Measurements from ENCODE around the gene MAPKAPK2.

Gene MAPKAPK2

DNA sequence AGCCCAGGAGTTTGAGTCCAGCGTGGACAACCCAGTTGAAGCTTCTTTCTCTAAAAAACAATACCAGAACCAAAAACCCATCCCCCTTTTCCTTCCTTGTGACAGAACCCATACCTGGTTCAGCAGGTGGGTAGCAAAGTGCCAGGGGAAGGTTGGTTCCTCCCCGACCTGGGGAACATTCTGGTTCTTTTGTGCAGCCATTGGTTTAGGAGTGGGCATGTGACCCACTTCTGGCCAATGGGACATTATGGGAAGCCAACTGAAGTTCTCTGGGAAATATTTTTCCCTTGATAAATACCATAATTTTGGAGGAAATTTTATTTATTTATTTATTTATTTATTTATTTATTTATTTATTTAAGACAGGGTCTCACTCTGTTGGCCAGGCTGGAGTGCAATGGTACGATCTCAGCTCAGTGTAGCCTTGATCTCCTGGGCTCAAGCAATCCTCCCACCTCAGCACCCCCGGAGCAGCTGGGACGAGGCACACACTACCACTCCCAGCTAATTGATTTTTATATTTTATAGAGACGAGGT is 15.8 kb upstream of the MAPKAPK2 start:
- no peak overlapping the region for H3K27ac ChIP-seq
- TF ChIP-seq, protein P1, sequence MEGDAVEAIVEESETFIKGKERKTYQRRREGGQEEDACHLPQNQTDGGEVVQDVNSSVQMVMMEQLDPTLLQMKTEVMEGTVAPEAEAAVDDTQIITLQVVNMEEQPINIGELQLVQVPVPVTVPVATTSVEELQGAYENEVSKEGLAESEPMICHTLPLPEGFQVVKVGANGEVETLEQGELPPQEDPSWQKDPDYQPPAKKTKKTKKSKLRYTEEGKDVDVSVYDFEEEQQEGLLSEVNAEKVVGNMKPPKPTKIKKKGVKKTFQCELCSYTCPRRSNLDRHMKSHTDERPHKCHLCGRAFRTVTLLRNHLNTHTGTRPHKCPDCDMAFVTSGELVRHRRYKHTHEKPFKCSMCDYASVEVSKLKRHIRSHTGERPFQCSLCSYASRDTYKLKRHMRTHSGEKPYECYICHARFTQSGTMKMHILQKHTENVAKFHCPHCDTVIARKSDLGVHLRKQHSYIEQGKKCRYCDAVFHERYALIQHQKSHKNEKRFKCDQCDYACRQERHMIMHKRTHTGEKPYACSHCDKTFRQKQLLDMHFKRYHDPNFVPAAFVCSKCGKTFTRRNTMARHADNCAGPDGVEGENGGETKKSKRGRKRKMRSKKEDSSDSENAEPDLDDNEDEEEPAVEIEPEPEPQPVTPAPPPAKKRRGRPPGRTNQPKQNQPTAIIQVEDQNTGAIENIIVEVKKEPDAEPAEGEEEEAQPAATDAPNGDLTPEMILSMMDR (conservative IDR thresholded peaks at IDR 0.05), result no peak

DNA sequence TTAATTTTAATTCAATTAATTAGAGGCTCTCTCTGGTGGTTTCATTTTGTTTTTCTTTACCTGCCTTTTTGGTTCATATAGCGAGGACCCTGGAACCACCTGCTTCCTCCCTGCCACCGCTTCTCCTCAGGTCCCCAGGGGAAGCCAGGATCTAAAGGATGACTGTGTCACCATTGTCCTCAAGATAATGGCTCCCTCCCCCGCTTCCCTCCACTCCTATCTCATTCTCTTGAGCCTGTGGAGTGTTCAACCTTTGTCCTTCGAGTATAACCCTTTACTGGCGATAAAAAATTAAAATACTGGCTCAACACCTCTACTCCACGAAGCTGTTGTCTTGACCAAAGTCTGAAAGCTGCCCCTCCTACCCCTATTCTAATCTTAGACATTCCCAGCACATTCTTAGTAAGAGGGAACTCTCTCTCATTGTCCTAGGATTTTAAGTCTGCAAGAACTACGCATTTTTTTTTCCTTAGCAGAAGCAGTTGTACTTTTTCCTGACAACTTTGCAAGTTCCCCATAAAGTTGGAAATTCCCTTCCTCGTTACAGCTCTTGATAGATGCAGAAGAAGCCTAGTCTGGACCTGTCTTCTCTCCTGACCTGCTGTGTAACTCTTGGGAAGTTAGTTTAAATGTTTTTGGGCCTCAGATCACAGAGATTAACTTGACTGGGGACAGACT is 12.6 kb upstream of the MAPKAPK2 start:
- TF ChIP-seq, protein P1 (conservative IDR thresholded peaks at IDR 0.05), result no peak
- H3K27ac ChIP-seq, result no peak overlapping the region

DNA sequence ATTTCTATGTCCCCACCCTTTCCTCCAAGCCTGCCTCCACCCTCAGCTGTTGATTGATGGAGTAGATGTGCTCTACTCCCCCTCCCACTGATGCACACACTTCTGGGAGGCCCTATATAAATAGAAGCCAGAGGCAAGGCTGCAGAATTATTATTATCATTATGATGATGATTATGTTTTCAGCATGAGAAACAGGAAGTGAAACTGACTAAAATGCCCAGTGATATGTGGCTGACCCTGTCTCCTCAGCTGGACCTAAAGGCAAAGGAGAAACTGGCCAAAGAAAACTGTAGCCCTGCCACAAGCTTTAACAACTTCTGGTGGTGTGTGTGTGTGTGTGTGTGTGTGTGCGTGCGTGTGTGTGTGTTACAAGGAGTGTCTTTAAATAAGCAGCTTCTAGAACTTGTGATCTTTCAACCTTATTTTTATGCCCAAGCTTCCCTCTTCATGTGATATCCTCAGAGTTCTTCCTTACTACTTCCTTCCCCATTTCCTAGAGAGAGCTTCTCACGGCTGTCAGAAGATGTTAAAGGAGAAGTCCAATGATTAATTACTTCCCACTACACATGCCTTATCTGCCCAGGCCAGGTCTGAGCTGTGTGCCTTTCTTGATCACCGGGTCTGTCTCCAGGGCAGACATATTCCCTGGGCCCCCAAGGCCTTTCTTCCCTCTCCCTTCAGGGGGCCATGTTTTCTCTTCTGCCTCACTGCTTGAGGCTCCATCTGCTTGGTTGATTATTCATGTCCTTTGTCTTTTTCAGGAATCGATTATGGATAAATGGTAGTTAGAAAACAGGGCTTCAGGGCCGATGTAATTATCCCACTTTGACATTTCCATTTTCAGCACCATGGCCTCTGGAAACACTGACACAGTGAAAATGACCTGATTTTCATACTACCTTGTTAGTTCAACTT is 11.6 kb upstream of the MAPKAPK2 start:
- no peak overlapping the region for H3K27ac ChIP-seq

DNA sequence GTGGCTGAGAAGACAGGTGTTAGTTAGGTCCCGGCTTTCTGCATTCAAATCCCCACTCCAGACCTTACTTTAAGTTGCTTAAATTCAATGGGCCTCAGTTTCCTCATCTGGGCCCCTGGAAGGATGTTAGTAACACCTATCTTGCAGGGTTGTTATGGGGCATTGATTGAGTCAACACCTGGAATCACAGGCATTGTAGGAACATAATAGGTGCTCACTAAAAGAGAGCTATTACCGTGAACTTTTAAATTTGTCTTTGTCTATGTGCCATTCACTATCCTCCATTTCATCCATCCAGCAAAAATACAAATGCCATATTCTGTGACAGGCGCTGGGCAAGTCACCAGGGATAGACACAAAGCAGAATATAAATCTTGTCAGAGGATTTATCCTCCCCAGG is 10.5 kb upstream of the MAPKAPK2 start:
- H3K27ac ChIP-seq, result no peak overlapping the region
- TF ChIP-seq, protein P1 (conservative IDR thresholded peaks at IDR 0.05), result no peak

More for the DNA sequence above, 11.6 kb upstream of the MAPKAPK2 start:
- TF ChIP-seq, protein P1 (conservative IDR thresholded peaks at IDR 0.05), result no peak

DNA sequence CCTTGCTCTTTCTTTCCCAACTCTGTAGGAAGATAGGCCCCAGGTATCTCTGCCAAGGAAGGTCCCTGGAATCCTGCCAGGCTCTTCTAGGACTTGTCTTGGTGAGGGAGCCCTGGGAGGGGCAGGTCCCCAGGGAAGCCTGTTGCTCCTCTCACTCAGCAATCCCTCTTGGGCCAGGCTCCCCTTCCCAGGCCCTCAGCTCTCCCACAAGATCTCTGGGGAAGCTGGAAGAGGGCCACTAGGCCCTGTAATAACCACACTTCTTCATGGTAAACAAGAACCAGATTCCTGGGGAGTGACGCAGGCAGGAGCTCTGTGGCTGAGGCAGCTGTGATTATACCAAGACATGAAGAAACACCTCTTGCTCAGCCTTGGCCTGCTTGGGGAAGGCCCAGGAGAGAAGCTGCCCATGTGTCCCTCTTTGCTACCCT is 9.9 kb upstream of the MAPKAPK2 start:
- no peak overlapping the region for H3K27ac ChIP-seq
- TF ChIP-seq, protein P1 (conservative IDR thresholded peaks at IDR 0.05), result no peak

DNA sequence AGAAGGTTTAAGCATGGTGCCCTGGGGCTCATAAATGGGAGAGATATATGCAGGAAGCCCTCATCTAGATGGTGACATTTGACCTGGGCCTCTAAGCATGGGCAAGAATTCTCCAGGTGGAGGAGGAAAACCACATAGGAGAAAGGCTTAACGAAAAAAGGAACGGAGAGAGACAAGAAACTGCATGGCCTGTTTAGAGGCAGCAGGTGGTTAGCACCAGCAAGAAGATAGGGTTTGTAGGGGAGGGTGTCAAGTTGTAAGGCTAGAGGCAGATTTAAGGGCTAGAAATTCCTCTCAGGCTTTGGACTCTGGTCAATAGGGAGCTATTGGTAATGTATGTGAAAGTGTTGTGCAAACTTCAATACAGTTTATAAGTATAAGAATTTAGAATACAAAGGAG is 8.2 kb upstream of the MAPKAPK2 start:
- TF ChIP-seq, protein P1 (conservative IDR thresholded peaks at IDR 0.05), result no peak
- H3K27ac ChIP-seq, result no peak overlapping the region

DNA sequence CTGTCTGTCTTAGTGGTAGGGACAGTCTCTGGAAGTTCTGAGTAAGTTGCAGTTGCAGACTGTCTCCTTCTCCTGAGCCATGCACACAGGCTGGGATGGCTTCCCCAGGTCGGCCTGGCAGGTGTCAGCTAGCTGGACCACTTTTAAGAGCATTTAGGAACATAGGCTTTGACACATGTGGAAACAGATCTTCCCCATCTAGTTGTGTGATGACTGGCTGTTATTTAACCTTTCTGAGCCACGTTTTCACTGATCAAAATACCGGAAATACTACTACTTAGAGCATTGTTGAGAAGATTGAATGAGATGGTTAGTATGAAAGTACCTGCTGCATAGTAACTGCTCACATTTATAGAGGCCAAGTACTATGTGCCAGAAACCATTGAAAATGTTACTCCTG is 6.2 kb upstream of the MAPKAPK2 start:
- no peak overlapping the region for H3K27ac ChIP-seq
- TF ChIP-seq, protein P1 (conservative IDR thresholded peaks at IDR 0.05), result no peak
